ENCODE results near the gene APBB1IP.
A peak's percentile ranks its signal among the peaks of the same experiment; 100 is the strongest.
"Not testable (repeated sequence)": the region's sequence is repeated elsewhere in the genome, so short reads cannot be mapped to it uniquely, and the experiment has no call there.

Gene APBB1IP, protein sequence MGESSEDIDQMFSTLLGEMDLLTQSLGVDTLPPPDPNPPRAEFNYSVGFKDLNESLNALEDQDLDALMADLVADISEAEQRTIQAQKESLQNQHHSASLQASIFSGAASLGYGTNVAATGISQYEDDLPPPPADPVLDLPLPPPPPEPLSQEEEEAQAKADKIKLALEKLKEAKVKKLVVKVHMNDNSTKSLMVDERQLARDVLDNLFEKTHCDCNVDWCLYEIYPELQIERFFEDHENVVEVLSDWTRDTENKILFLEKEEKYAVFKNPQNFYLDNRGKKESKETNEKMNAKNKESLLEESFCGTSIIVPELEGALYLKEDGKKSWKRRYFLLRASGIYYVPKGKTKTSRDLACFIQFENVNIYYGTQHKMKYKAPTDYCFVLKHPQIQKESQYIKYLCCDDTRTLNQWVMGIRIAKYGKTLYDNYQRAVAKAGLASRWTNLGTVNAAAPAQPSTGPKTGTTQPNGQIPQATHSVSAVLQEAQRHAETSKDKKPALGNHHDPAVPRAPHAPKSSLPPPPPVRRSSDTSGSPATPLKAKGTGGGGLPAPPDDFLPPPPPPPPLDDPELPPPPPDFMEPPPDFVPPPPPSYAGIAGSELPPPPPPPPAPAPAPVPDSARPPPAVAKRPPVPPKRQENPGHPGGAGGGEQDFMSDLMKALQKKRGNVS

DNA sequence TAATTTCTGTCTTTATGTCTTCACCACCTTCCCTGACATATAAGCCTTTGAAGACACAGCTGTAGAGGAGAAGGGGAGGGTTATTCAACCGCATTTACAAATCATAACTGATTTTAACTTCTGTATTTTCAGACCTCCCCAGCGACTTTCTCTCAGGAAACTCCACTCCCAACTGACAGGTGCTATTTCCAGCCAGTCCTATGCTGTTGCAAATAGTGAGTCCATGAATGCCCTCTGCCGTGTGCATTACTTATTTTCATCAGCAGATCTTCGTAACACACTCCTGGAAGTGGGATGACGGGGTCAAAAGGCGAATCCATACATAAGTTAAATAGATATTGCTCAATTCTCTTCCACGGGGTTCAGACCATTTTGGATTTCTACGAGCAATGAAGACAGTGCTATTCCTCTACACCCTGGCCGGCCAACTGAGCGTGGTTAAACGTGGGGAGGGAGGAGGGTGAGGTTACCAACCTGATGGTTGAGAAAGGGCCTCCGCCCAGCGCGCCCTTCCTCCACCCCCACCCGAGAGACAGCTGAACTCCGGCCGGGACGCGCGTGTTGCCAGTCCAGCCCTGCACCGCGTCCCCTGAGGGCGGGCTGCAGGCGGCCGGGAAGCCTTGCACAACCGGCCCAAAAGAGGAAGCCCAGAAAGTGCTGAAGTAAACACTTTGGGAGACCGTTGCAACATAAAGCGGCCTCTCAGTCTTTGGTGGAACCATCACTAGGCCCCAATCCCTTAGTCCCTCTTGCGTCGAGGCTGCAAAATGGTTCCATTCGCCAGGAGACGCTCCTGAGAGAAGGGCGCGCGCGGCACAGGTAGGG lies at the start of gene APBB1IP:
TSS of gene APBB1IP (plus strand) at position 705 of the 825 bp plus-strand sequence. CDS start 53,986 bp downstream, outside the sequence.
- DNase-seq (ENCODE audit: low read depth), result peak; percentile 30

DNA sequence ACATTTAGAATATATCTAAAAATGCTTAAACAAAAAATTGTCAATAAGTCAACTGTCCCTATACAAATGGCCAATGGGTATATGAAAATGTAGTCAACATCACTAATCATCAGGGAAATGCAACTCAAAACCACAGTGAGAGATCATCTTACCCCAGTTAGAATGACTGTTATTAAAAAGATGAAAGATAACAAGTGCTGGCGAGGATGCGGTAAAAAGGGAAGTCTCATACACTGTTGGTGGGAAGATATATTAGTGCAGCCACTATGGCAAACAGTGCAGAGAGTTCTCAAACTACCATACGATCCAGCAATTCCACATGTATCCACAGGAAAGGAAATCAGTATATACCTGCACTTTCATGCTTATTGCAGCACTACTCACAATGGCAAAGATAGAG lies 48.6 kb upstream of the APBB1IP start:
- no peak for DNase-seq (ENCODE audit: low read depth)

DNA sequence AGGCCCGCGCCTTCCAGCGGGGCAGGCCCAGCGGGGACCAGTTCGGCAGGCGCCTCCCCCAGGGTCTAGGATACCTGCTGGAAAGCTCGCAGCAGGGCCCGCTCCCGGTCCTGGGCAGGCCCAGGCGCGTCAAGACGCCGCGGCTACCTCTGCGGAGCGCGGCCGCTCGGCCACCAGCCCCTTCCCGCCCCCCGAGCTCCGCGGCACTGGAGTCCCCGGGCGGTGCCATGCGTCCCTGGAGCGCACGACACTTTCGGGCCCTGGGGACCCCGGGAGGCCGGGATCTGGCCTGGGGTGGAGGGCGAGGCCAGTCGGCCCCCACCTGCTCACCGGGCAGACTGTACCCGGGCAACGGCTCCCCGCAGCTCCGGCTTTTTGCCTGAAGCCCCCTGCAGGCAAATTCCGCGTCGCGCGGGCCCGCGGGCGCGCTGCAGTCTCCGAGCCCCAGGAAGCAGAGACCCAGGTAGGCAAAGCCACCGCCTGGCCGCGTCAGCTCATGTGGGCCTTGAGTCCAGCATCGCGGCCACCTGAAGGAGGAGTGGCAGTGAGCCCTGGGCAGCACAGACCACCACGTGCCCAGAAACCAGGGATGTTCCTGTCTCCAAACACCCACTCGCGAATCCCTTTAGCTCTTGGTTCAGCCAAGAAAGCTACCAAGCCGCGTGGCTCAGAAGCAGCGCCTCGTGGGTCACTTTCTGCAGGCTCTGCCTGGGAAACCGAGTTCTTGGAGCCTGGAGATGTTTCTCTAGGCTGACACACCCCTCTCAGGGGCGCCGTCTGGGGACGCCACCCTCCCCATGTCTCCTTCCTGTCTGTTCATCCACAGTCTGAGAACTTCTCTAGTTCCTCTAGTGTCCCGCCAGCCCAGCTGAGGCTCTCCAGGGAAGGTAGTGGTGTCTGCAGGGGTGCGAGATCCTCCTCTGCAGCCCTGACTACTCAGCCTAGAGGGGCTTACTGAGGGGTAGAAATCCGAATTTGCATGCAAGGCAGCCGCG lies 46.1 kb upstream of the APBB1IP start:
- DNase-seq (ENCODE audit: low read depth), result no peak

- not testable (repeated sequence) for DNase-seq (ENCODE audit: low read depth)
Measured at GRCh38 chr10:26398353-26398752, 39.8 kb upstream of the APBB1IP start.

GRCh38 chr10:26407406-26407969 lies 30.7 kb upstream of the APBB1IP start:
- no peak for DNase-seq (ENCODE audit: low read depth)

DNA sequence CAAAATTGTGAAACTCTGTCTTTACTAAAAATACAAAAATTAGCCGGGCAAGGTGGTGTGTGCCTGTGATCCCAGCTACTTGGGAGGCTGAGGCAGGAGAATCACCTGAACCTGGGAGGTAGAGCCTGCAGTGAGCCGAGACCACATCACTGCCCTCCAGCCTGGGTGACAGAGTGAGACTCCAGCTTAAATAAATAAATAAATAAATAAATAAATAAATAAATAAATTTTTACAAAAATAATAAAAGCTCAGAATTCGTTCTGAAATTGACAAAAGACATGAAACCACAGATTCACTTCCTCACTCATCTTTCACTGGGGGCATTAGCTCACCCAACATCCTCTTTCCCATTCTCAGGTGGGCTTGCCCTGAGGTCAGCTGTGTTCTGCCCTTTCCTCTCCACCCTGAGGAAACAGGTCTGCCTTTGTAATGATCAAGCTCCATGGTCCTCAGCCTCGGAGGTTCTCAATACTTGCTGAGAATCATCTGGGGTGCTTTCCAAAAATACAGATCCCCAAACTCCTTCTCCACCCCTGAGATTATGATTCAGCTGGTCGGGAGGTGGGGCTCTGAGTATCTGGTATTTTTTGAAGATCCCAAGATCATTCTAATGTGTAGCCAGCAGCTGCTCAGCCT lies 29.2 kb upstream of the APBB1IP start:
- no peak for DNase-seq (ENCODE audit: low read depth)

DNA sequence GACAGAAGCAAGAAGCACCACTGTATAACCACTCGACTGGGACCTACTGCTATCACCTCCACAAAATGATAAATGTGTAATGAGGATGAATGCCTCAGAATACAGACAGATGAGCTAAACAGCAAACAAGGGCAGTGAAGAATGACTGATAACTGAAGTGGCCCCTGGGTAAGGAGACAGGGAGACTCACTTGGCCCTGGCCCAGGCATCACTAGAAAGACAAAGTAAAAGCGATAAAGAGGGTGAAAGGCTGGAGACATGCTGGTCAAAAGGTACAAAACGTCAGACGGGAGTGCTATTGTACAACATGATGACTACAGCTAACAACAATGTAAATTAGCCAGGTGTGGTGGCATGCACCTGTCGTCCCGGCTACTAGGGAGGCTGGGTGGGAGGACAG lies 27.8 kb upstream of the APBB1IP start:
- DNase-seq (ENCODE audit: low read depth), result no peak

DNA sequence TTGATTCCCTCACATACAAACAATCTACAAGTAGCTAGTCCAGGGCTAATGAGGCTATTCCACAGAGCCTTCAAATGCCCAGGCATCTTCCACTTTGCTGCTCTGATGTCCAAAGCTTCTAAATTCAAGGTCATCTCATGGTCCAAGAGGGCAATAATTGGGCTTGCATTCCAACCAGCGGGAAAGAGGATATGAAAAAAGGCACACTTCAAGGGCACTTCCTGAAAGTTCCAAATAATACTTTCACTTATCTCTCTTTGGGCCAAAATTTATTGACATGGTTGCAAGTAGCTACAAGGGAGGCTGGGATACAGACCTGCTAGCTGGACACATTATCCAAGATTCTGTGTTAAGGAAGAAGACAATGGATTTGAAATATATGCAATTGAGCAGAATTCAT lies 25.2 kb upstream of the APBB1IP start:
- DNase-seq (ENCODE audit: low read depth), result no peak

GRCh38 chr10:26413375-26413774 lies 24.8 kb upstream of the APBB1IP start:
- DNase-seq (ENCODE audit: low read depth), result no peak

GRCh38 chr10:26417136-26417535 lies 21.0 kb upstream of the APBB1IP start:
- DNase-seq (ENCODE audit: low read depth), result no peak

- no peak for DNase-seq (ENCODE audit: low read depth)
Measured at GRCh38 chr10:26422977-26423376, 15.2 kb upstream of the APBB1IP start.

DNA sequence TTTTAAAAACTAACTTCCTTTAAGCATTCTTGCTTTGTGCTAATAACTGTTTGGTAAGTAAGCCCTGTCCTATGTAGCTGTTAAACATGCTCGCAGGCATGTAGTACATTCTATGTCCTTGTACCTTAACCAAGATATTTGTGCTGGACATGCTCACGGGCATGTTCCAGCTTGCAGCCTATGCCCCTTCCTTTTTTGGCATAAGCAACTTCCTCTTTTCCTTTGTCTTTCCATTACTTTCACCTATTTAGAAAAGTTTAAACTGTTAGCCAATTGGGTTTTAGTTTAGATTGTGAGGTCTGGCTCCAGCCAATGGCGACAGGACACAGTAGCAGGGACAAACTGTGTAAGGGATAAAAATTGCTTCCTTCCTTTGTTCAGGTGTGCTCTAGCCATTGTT lies 14.4 kb upstream of the APBB1IP start:
- DNase-seq (ENCODE audit: low read depth), result no peak

- DNase-seq (ENCODE audit: low read depth), result no peak
Measured at GRCh38 chr10:26430641-26431163, 7.4 kb upstream of the APBB1IP start.

DNA sequence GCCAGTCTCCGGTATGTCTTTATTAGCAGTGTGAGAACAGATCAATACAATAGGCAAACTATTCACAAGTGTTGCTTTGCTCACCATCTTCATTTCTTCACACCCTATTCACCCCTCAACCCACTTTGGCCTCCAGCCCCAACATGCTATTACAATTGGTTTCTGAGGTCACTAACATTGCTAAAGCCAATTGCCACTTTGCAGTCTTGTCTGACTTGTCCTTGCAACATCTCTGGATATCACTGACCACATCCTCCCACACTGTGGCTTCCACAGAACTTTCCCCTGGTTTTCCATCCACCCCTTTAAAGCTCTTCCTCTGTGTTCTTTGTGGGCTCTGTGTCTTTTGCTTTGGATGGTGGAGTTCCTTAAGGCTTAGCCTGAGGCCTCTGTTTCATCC lies 5.2 kb upstream of the APBB1IP start:
- DNase-seq (ENCODE audit: low read depth), result no peak

DNA sequence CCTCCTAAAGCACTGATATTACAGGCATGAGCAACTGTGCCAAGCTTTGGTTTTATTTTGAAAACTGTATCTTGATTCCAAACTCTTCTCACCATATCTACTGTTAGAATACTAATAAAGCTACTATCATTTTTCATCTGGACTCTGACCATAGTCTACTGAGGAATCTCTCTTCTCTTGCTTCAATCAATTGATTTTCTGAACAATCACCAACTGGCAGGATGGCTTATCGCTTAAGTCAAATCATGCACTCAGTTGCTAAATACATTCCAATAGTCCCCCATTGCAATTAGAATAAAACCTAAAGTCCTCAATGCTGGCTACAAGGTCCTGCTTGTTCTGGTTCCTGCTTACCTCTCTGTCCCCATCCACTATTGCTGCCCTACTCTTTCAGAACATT lies 2.3 kb upstream of the APBB1IP start:
- DNase-seq (ENCODE audit: low read depth), result no peak

- no peak for DNase-seq (ENCODE audit: low read depth)
Measured at GRCh38 chr10:26436848-26437247, 1.3 kb upstream of the APBB1IP start.

GRCh38 chr10:26438534-26439341 lies 597 bp downstream of the APBB1IP start:
- DNase-seq (ENCODE audit: low read depth), result peak; percentile 60

GRCh38 chr10:26439406-26440087 lies 1.4 kb downstream of the APBB1IP start:
- DNase-seq (ENCODE audit: low read depth), result no peak

- DNase-seq (ENCODE audit: low read depth), result no peak
Measured at GRCh38 chr10:26440088-26440470, 1.9 kb downstream of the APBB1IP start.

All from activated T-cell treated with anti-CD3 and anti-CD28 coated beads for 1 hour (primary cell).